Adrenal gland (tissue), 12 donors: ENCODE measurements around the gene AGBL2. TPM values are rescaled to one million over a fixed set of nuclear protein-coding genes. Genes with fewer than 3 reads are reported as not detected.
"Not testable (repeated sequence)": the region's sequence is repeated elsewhere in the genome, so short reads cannot be mapped to it uniquely, and the experiment has no call there.

Source experiments
- DNase-seq, 7 donors: peaks; one replicate each; pipeline ENCODE4 v3.0.0-alpha.2; 2019 to 2020
- H3K27ac ChIP-seq, 5 donors: fragments of 200-600 bp; sonication (generic) in 4 of 5; 1 replicate in 3 of 5; 2 replicates in 2 of 5; pipeline versions ENCODE4 v1.5.1 to v1.8.0; 2016 to 2020; ENCODE audit warnings: mild to moderate bottlenecking in 1 of 5
- H3K27me3 ChIP-seq: fragments of 200-600 bp; 2 replicates; pipeline ENCODE4 v1.8.0; 2021
- H3K36me3 ChIP-seq, 2 donors: fragments of 200-600 bp; replicated peaks in 1 of 2; 1 replicate in 1 of 2; 2 replicates in 1 of 2; pipeline versions ENCODE4 v1.5.1 to v1.8.0; 2018 to 2022
- H3K4me1 ChIP-seq, 2 donors: fragments of 200-600 bp; replicated peaks in 1 of 2; 1 replicate in 1 of 2; 2 replicates in 1 of 2; pipeline versions ENCODE4 v1.5.1 to v1.8.0; 2018 to 2021
- H3K4me3 ChIP-seq, 4 donors: fragments of 200-600 bp; sonication (generic) in 3 of 4; one replicate each; pipeline ENCODE4 v1.5.1; 2016 to 2018
- H3K9me3 ChIP-seq, 3 donors: fragments of 200-600 bp; sonication (generic) in 1 of 3; replicated peaks in 1 of 3; 1 replicate in 2 of 3; 2 replicates in 1 of 3; pipeline versions ENCODE4 v1.5.1 to v1.8.0; 2016 to 2021
- POLR2A ChIP-seq, 2 donors: fragments of 450-650 bp; IDR thresholded peaks; one replicate each; pipeline ENCODE4 v1.6.1; 2017; ENCODE audit warnings: antibody characterized with exemption in 2 of 2, mild to moderate bottlenecking in 2 of 2, moderate library complexity in 1 of 2
- WGBS, 4 donors: extraction: QIAGEN DNeasy Blood & Tissue Kit in 2 of 4; methylation state at CpG; one replicate each; pipeline versions ENCODE4 v1.1.5 to v1.1.7; 2013 to 2017; 5-methylcytosine and 5-hydroxymethylcytosine counted together
- intact Hi-C, 2 donors: fragments of 100-400 bp; cut with DNase I; formaldehyde crosslinking; loops; one replicate each; pipeline versions ENCODE4 v1.14.1 to v1.15.0; 2022 to 2023
- polyA plus RNA-seq, 3 donors: library from polyadenylated mRNA; stranded (reverse); fragments of 200-250 nt in 2 of 3; fragments of 350-450 nt in 1 of 3; fragmentation: Illumina TruSeq in 1 of 3; extraction: RNeasy Lipid Tissue Mini Kit (QIAGEN cat#74804) in 1 of 3; gene quantifications; one replicate each; pipeline ENCODE4 v1.2.3, GENCODE V29; 2013 to 2014
- total RNA-seq, 9 donors: library from RNA; depleted of rRNA in 4 of 9; stranded (reverse); fragments of >200 nt in 4 of 9; fragments of 120-200 nt in 1 of 9; fragmentation: NEBNext Ultra II Directional in 1 of 9; extraction: Animal tissue kit (Norgen Biotek cat#: 25700) in 1 of 9; gene quantifications; one replicate each; pipeline versions ENCODE4 v1.1.0 to v1.2.4, GENCODE V29; 2013 to 2023
- TF ChIP-seq, protein P1 (sequence below), 6 experiments: fragments of 450-650 bp in 4 of 6; fragments of 200-600 bp in 2 of 6; sonication (generic) in 1 of 6; IDR thresholded peaks; 1 replicate in 5 of 6; 2 replicates in 1 of 6; pipeline versions ENCODE4 v1.5.1 to v1.8.0; 2016 to 2021; ENCODE audit warnings: antibody characterized with exemption in 6 of 6, mild to moderate bottlenecking in 2 of 6, moderate library complexity in 1 of 6
- donor health status: healthy with polysubstance abuse.
- donor health status: Bipolar disorder and iron deficiency.
- donor health status: DM: yes; HTN: yes; CAD: no.
- donor health status: DM: no; HTN: no; CAD: no.
- donor health status: DM: no; HTN: no; CAD: no.
- donor health status: DM: yes; HTN: yes; CAD: no.

Gene AGBL2
- total and polyA plus RNA-seq, 12 donors = 0.18 to 11.3 (median 3.4) TPM

GRCh38 chr11:47688111-47688510 is 27.1 kb downstream of the AGBL2 start:
- no peaks in the 10 kb centered on the region for H3K36me3 ChIP-seq
- no peaks in the 10 kb centered on the region for H3K4me1 ChIP-seq
- H3K4me3 ChIP-seq = no peak overlapping the region
- DNase-seq = no peak
- no peak for TF ChIP-seq POLR2A (IDR thresholded peaks at IDR 0.05)
- TF ChIP-seq, protein P1, sequence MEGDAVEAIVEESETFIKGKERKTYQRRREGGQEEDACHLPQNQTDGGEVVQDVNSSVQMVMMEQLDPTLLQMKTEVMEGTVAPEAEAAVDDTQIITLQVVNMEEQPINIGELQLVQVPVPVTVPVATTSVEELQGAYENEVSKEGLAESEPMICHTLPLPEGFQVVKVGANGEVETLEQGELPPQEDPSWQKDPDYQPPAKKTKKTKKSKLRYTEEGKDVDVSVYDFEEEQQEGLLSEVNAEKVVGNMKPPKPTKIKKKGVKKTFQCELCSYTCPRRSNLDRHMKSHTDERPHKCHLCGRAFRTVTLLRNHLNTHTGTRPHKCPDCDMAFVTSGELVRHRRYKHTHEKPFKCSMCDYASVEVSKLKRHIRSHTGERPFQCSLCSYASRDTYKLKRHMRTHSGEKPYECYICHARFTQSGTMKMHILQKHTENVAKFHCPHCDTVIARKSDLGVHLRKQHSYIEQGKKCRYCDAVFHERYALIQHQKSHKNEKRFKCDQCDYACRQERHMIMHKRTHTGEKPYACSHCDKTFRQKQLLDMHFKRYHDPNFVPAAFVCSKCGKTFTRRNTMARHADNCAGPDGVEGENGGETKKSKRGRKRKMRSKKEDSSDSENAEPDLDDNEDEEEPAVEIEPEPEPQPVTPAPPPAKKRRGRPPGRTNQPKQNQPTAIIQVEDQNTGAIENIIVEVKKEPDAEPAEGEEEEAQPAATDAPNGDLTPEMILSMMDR (IDR thresholded peaks at IDR 0.05) = no peak
- no peaks in the 10 kb centered on the region for H3K27me3 ChIP-seq
- 85 to 95% (median 93%) methylated on average over 4 of the region's 4 CpGs for WGBS, 4 donors
- intact Hi-C loops = no loop called here
- H3K27ac ChIP-seq = no peak overlapping the region
- no peaks in the 10 kb centered on the region for H3K9me3 ChIP-seq

GRCh38 chr11:47686704-47687103 is 28.5 kb downstream of the AGBL2 start:
- H3K27me3 ChIP-seq, H3K4me1 ChIP-seq, H3K27ac ChIP-seq, H3K4me3 ChIP-seq, H3K9me3 ChIP-seq, H3K36me3 ChIP-seq, DNase-seq, intact Hi-C loops: not testable (repeated sequence)
- WGBS, 4 donors = 83 to 100% (median 96%) methylated on average over 3 of the region's 3 CpGs

- no peak overlapping the region for H3K27ac ChIP-seq
- 73 to 95% (median 87%) methylated on average over 1 of the region's 1 CpG for WGBS, 4 donors
- H3K36me3 ChIP-seq = no peaks in the 10 kb centered on the region
- no peak for TF ChIP-seq POLR2A (IDR thresholded peaks at IDR 0.05)
- TF ChIP-seq, protein P1 (IDR thresholded peaks at IDR 0.05) = no peak
- DNase-seq = no peak
- intact Hi-C loops = no loop called here
- no peaks in the 10 kb centered on the region for H3K9me3 ChIP-seq
- H3K27me3 ChIP-seq = no peaks in the 10 kb centered on the region
- no peaks in the 10 kb centered on the region for H3K4me1 ChIP-seq
- H3K4me3 ChIP-seq = no peak overlapping the region
Measured at GRCh38 chr11:47686151-47686550, 29.0 kb downstream of the AGBL2 start.

GRCh38 chr11:47675851-47676250 is 39.3 kb downstream of the AGBL2 start:
- Histone ChIP-seq H3K27ac (no peak overlapping the region), H3K27me3 (no peaks in the 10 kb centered on the region), H3K4me3 (no peak overlapping the region), H3K36me3 (no peaks in the 10 kb centered on the region), H3K4me1 (no peaks in the 10 kb centered on the region), H3K9me3 (no peaks in the 10 kb centered on the region)
- 87 to 94% (median 90%) methylated on average over 2 of the region's 2 CpGs for WGBS, 4 donors
- DNase-seq = no peak
- TF ChIP-seq, protein P1 (IDR thresholded peaks at IDR 0.05) = no peak
- no peak for TF ChIP-seq POLR2A (IDR thresholded peaks at IDR 0.05)
- intact Hi-C loops = no loop called here

GRCh38 chr11:47672283-47672730 is 42.9 kb downstream of the AGBL2 start:
- no peaks in the 10 kb centered on the region for H3K9me3 ChIP-seq
- DNase-seq = no peak
- H3K27me3 ChIP-seq = no peaks in the 10 kb centered on the region
- no peaks in the 10 kb centered on the region for H3K36me3 ChIP-seq
- no peak overlapping the region for H3K27ac ChIP-seq
- WGBS, 4 donors = 75 to 89% (median 88%) methylated on average over 5 of the region's 5 CpGs
- no peak overlapping the region for H3K4me3 ChIP-seq
- no peaks in the 10 kb centered on the region for H3K4me1 ChIP-seq
- TF ChIP-seq, protein P1 (IDR thresholded peaks at IDR 0.05) = no peak
- no peak for TF ChIP-seq POLR2A (IDR thresholded peaks at IDR 0.05)
- intact Hi-C loops = no loop called here
